Neural cell (in vitro differentiated cells): ENCODE data around the gene GRM3.

Source experiments
- EP300 ChIP-seq: fragments of 450-650 bp; conservative IDR thresholded peaks from 2 replicates; pipeline ENCODE4 v1.6.1; 2014; ENCODE audit warnings: antibody characterized with exemption, mild to moderate bottlenecking, moderate library complexity; ENCODE audit not compliant: poor library complexity, severe bottlenecking
- EZH2 ChIP-seq: fragments of 200-600, 300-800 bp; shearing (Covaris generic), sonication (generic); IDR thresholded peaks from 2 replicates; pipeline ENCODE4 v1.6.1; 2014; ENCODE audit warnings: antibody characterized with exemption, low read length, borderline replicate concordance, mild to moderate bottlenecking; ENCODE audit not compliant: insufficient read depth, poor library complexity, severe bottlenecking
- MXI1 ChIP-seq: fragments of 450-650 bp; conservative IDR thresholded peaks from 2 replicates; pipeline ENCODE4 v1.6.1; 2014; ENCODE audit warnings: antibody characterized with exemption, mild to moderate bottlenecking; ENCODE audit not compliant: poor library complexity, severe bottlenecking

- TF ChIP-seq EP300 (no peak), EZH2 (no peak), MXI1 (no peak)
These were observed 131.5 kb downstream of the GRM3 start for GRCh38 chr7:86775203-86775602.
